Thoracic aorta (tissue), 2 donors: Measurements from ENCODE around the gene HESX1. TPM values are rescaled to one million over a fixed set of nuclear protein-coding genes. Genes with fewer than 3 reads are reported as not detected.

Source experiments
- ATAC-seq: fragments of 150-250 bp; one replicate; pipeline ENCODE4 v1.8.0; 2017; ENCODE audit warnings: low read depth; ENCODE audit not compliant: insufficient number of reproducible peaks, low FRiP score
- DNase-seq: peaks from one replicate; pipeline ENCODE4 v3.0.0-alpha.2; 2020; ENCODE audit warnings: low spot score
- H3K27ac ChIP-seq, 2 donors: fragments of 200-600 bp; sonication (generic); 1 replicate in 1 of 2; 2 replicates in 1 of 2; pipeline ENCODE4 v1.5.1; 2016; ENCODE audit warnings: mild to moderate bottlenecking in 2 of 2, moderate library complexity in 2 of 2
- H3K27me3 ChIP-seq: fragments of 200-600 bp; sonication (generic); replicated peaks from 2 replicates; pipeline ENCODE4 v1.6.0; 2016; ENCODE audit warnings: mild to moderate bottlenecking; ENCODE audit not compliant: insufficient read depth
- H3K36me3 ChIP-seq: fragments of 200-600 bp; sonication (generic); one replicate; pipeline ENCODE4 v1.5.1; 2016
- H3K4me1 ChIP-seq, 2 donors: fragments of 200-600 bp; sonication (generic); 1 replicate in 1 of 2; 2 replicates in 1 of 2; pipeline versions ENCODE4 v1.5.1 to v1.6.0; 2016; ENCODE audit warnings: low read depth in 2 of 2, mild to moderate bottlenecking in 1 of 2; ENCODE audit not compliant: control insufficient read depth in 1 of 2
- H3K4me3 ChIP-seq: fragments of 200-600 bp; sonication (generic); 2 replicates; pipeline ENCODE4 v1.5.1; 2016; ENCODE audit warnings: mild to moderate bottlenecking
- H3K9me3 ChIP-seq: fragments of 200-600 bp; sonication (generic); 2 replicates; pipeline ENCODE4 v1.5.1; 2016
- total RNA-seq, 2 donors: library from RNA; depleted of rRNA; stranded (reverse); fragments of >200 nt; gene quantifications; one replicate each; pipeline versions ENCODE4 v1.1.0 to v1.2.3, GENCODE V29; 2016
- TF ChIP-seq, protein P1 (sequence below): fragments of 200-600 bp; sonication (generic); IDR thresholded peaks from one replicate; pipeline ENCODE4 v1.5.1; 2019; ENCODE audit warnings: antibody characterized with exemption

The HESX1 gene
- total RNA-seq, 2 donors from 2014 or later, result 1.7 to 2.0 TPM

DNA sequence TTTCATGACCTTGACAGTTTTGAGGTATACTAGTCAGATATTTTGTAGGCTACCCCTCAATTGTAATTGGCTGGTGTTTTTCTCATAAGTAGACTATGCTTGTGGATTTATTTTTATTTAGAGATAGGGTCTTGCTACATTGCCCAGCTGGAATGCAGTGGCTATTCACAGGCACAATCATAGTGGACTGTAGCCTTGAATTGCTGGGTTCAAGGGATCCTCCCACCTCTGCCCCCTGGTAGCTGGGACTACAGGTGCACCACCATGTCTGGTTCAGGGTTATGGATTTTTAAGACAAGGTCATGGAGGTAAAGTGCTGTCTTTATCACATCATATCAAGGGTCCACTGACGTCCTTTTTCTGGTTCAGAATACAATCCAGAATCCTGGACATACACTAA lies 23.7 kb downstream of the HESX1 start:
- DNase-seq, result no peak
- Histone ChIP-seq H3K4me3 (no peak overlapping the region), H3K9me3 (no peaks in the 10 kb centered on the region), H3K27ac (no peak overlapping the region), H3K4me1 (no peaks in the 10 kb centered on the region), H3K36me3 (no peaks in the 10 kb centered on the region), H3K27me3 (no peaks in the 10 kb centered on the region)
- TF ChIP-seq, protein P1, sequence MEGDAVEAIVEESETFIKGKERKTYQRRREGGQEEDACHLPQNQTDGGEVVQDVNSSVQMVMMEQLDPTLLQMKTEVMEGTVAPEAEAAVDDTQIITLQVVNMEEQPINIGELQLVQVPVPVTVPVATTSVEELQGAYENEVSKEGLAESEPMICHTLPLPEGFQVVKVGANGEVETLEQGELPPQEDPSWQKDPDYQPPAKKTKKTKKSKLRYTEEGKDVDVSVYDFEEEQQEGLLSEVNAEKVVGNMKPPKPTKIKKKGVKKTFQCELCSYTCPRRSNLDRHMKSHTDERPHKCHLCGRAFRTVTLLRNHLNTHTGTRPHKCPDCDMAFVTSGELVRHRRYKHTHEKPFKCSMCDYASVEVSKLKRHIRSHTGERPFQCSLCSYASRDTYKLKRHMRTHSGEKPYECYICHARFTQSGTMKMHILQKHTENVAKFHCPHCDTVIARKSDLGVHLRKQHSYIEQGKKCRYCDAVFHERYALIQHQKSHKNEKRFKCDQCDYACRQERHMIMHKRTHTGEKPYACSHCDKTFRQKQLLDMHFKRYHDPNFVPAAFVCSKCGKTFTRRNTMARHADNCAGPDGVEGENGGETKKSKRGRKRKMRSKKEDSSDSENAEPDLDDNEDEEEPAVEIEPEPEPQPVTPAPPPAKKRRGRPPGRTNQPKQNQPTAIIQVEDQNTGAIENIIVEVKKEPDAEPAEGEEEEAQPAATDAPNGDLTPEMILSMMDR, result no peak
- no peak for ATAC-seq

DNA sequence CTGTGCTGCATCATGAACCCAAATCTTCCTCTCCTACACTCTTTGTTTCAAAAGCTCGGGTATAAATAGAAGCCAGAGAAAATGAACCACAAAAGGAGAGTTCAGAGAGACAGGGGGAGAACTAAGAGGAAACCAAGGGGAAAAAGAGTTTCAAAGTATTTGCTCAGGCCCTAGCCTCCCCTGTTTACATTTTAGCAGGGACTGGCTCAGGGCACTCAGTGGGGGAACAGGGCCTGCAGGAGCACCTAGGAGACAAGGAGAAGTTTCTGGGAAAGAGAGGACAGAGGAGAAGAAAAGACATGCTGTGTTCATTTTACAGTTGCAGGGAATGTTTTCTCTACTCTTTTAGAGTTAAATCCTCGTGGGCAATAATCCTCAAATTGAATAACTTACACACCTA lies 26.1 kb downstream of the HESX1 start:
- TF ChIP-seq, protein P1, result no peak
- no peaks in the 10 kb centered on the region for H3K9me3 ChIP-seq
- H3K4me1 ChIP-seq, result peaks cover 0 to 12% of the 10 kb centered on the region in 2 donors
- H3K36me3 ChIP-seq, result no peaks in the 10 kb centered on the region
- no peak overlapping the region for H3K4me3 ChIP-seq
- DNase-seq (no peak), ATAC-seq (no peak)
- H3K27ac ChIP-seq, result no peak overlapping the region
- no peaks in the 10 kb centered on the region for H3K27me3 ChIP-seq

GRCh38 chr3:57170946-57171345 lies 28.8 kb downstream of the HESX1 start:
- H3K9me3 ChIP-seq, result no peaks in the 10 kb centered on the region
- ATAC-seq (no peak), DNase-seq (no peak)
- no peaks in the 10 kb centered on the region for H3K36me3 ChIP-seq
- H3K4me3 ChIP-seq, result no peak overlapping the region
- H3K27me3 ChIP-seq, result no peaks in the 10 kb centered on the region
- TF ChIP-seq, protein P1, result no peak
- H3K4me1 ChIP-seq, result peaks cover 0 to 12% of the 10 kb centered on the region in 2 donors
- H3K27ac ChIP-seq, result no peak overlapping the region

DNA sequence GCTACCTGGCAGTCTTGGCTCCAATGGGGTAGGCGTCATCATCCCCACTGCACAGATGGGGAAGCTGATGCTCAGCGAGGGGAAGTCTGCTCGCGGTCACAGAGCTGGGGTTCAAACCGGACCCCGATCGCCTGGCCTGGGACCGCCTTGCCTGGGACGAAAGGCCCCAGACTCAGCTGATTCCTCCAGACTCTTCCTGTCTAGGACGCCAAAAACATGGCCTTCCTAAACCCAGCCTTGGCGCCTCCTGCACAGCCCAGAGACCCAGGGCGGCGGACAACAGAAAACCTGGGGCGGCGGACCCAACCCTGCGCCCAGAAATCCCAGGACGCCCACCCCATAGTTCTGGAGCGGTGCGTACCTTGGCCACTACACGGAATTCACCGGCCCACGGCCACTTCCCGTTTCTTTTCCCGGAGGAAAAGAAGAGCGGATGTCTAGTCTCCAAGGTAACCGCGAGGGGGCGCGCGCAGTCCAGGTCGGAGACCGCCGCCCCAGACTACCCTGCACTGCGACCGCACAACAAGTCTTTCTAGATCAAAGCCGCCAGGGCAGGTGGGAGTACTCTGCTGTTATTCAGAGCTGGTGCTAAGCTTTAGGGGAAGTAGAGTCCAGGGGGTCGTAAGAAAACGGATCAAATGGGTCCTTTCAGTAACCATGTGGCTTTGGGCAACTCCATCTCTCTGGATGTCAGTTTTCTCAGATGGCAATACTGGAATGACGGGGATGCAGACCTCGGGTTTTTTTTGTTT lies 29.7 kb downstream of the HESX1 start:
- Histone ChIP-seq H3K36me3 (no peaks in the 10 kb centered on the region), H3K9me3 (no peaks in the 10 kb centered on the region), H3K4me1 (peaks cover 0 to 16% of the 10 kb centered on the region in 2 donors), H3K4me3 (peak overlapping the region; percentile 69), H3K27me3 (no peaks in the 10 kb centered on the region), H3K27ac (no peak overlapping the region)
- ATAC-seq, result no peak
- TF ChIP-seq, protein P1, result peak; percentile 79
- DNase-seq, result peak; percentile 13

- H3K27me3 ChIP-seq, result no peaks in the 10 kb centered on the region
- peaks cover 3 to 19% of the 10 kb centered on the region in 2 donors for H3K4me1 ChIP-seq
- ATAC-seq (no peak), DNase-seq (no peak)
- no peak overlapping the region for H3K27ac ChIP-seq
- no peak overlapping the region for H3K4me3 ChIP-seq
- H3K9me3 ChIP-seq, result no peaks in the 10 kb centered on the region
- H3K36me3 ChIP-seq, result no peaks in the 10 kb centered on the region
- TF ChIP-seq, protein P1, result no peak
These were observed 30.7 kb downstream of the HESX1 start for GRCh38 chr3:57169108-57169507.
